HepG2 (cell line): ENCODE data around the gene CMC1. TPM values are rescaled to one million over a fixed set of nuclear protein-coding genes. Genes with fewer than 3 reads are reported as not detected.

ENCODE experiments used
- ARID4A ChIP-seq: sonication (generic); formaldehyde crosslinking; IDR thresholded peaks from 2 replicates; pipeline ENCODE4 v1.5.0; 2020; ENCODE audit warnings: mild to moderate bottlenecking, missing genetic modification reagents, borderline replicate concordance
- ELK4 ChIP-seq: sonication (generic); formaldehyde crosslinking; IDR thresholded peaks from 2 replicates; pipeline ENCODE4 v1.9.0; 2021; ENCODE audit warnings: missing genetic modification reagents, borderline replicate concordance
- FOXC1 ChIP-seq: sonication (generic); formaldehyde crosslinking; IDR thresholded peaks from 2 replicates; pipeline ENCODE4 v1.8.0; 2022; ENCODE audit warnings: mild to moderate bottlenecking, missing genetic modification reagents, borderline replicate concordance
- FOXJ3 ChIP-seq: sonication (generic); formaldehyde crosslinking; IDR thresholded peaks from 2 replicates; pipeline ENCODE4 v1.4.0; 2020; ENCODE audit warnings: missing genetic modification reagents, mild to moderate bottlenecking, borderline replicate concordance
- GATAD2A ChIP-seq: IDR thresholded peaks from 2 replicates; pipeline ENCODE4 v1.6.1; 2016
- GFI1 ChIP-seq: sonication (generic); formaldehyde crosslinking; IDR thresholded peaks from 2 replicates; pipeline ENCODE4 v1.5.0; 2020; ENCODE audit warnings: missing genetic modification reagents, mild to moderate bottlenecking, borderline replicate concordance
- GRHL1 ChIP-seq: sonication (generic); formaldehyde crosslinking; conservative IDR thresholded peaks from 2 replicates; pipeline ENCODE4 v1.8.0; 2022; ENCODE audit warnings: missing genetic modification reagents
- IKZF5 ChIP-seq: IDR thresholded peaks from 2 replicates; pipeline ENCODE4 v1.6.1; 2018; ENCODE audit warnings: missing genetic modification reagents, mild to moderate bottlenecking, missing compliant biosample characterization
- LCORL ChIP-seq, 2 experiments: fragments of 450-650 bp in 1 of 2; sonication (generic) in 1 of 2; formaldehyde crosslinking in 1 of 2; IDR thresholded peaks; 2 replicates each; pipeline versions ENCODE4 v1.5.0 to v1.6.1; 2017 to 2020; ENCODE audit warnings: antibody characterized with exemption in 1 of 2, missing genetic modification reagents in 1 of 2
- MED13 ChIP-seq: sonication (generic); formaldehyde crosslinking; IDR thresholded peaks from 2 replicates; pipeline ENCODE4 v1.5.0; 2020; ENCODE audit warnings: missing genetic modification reagents
- MIER3 ChIP-seq: IDR thresholded peaks from 2 replicates; pipeline ENCODE4 v1.6.1; 2016; ENCODE audit warnings: missing compliant biosample characterization, borderline replicate concordance
- PHF21A ChIP-seq: sonication (generic); formaldehyde crosslinking; IDR thresholded peaks from 2 replicates; pipeline ENCODE4 v1.5.0; 2020; ENCODE audit warnings: mild to moderate bottlenecking, missing genetic modification reagents
- SAFB2 ChIP-seq: sonication (generic); formaldehyde crosslinking; IDR thresholded peaks from 2 replicates; pipeline ENCODE4 v1.5.1; 2020; ENCODE audit warnings: missing genetic modification reagents, low read depth, mild to moderate bottlenecking, borderline replicate concordance
- SALL1 ChIP-seq: sonication (generic); formaldehyde crosslinking; IDR thresholded peaks from 2 replicates; pipeline ENCODE4 v1.8.0; 2022; ENCODE audit warnings: mild to moderate bottlenecking, missing genetic modification reagents
- ZFP82 ChIP-seq: sonication (generic); formaldehyde crosslinking; IDR thresholded peaks from 2 replicates; pipeline ENCODE4 v1.5.1; 2020; ENCODE audit warnings: mild to moderate bottlenecking, missing genetic modification reagents, borderline replicate concordance
- ZMYM4 ChIP-seq: sonication (generic); formaldehyde crosslinking; IDR thresholded peaks from 2 replicates; pipeline ENCODE4 v1.8.1; 2023; ENCODE audit warnings: mild to moderate bottlenecking, missing genetic modification reagents
- ZNF432 ChIP-seq: sonication (generic); formaldehyde crosslinking; IDR thresholded peaks from 2 replicates; pipeline ENCODE4 v1.5.0; 2020; ENCODE audit warnings: missing genetic modification reagents, mild to moderate bottlenecking, borderline replicate concordance
- ZNF883 ChIP-seq: sonication (generic); formaldehyde crosslinking; IDR thresholded peaks from 2 replicates; pipeline ENCODE4 v1.5.1; 2020; ENCODE audit warnings: mild to moderate bottlenecking, missing genetic modification reagents; ENCODE audit errors: not compliant biosample characterization
- polyA plus RNA-seq, 8 experiments: library from polyadenylated mRNA; depleted of rRNA in 3 of 8; stranded (reverse) in 7 of 8; unstranded in 1 of 8; fragments of >200 nt; fragmentation: Illumina TruSeq in 4 of 8; extraction: Trizol in 4 of 8; gene quantifications; 2 replicates each; pipeline versions ENCODE4 v1.2.1 to v1.2.3, GENCODE V29; 2011 to 2016; ENCODE audit warnings: low read depth in 4 of 8, missing spikeins in 1 of 8, mixed read lengths in 1 of 8; ENCODE audit not compliant: insufficient read depth in 1 of 8
- total RNA-seq, 5 experiments: library from RNA; depleted of rRNA; stranded (reverse); fragments of >200 nt; fragmentation: Illumina TruSeq; extraction: Trizol; gene quantifications; 2 replicates each; pipeline ENCODE4 v1.2.3, GENCODE V29; 2016; ENCODE audit warnings: low read depth in 1 of 5

The CMC1 gene
- total and polyA plus RNA-seq, 2 of the 13 experiments (the other 11 are each of a cell fraction or from before 2014, with no cell fraction given), result 22.1 to 29.5 TPM

- TF ChIP-seq ZNF432 (no peak), ZMYM4 (CRISPR knock-in tag) (peak; percentile 85; the same call in 1 of the 2 replicates), SAFB2 (peak; percentile 87), IKZF5 (CRISPR knock-in tag) (no peak; the same call in 1 of the 2 replicates), FOXJ3 (CRISPR knock-in tag) (peak; percentile 79; the same call in 1 of the 2 replicates), MED13 (0 out of 2 replicates have a peak, but pooled peaks have one; percentile 23), SALL1 (CRISPR knock-in tag) (peak; percentile 88), GATAD2A (peak; percentile 53; the same call in 1 of the 2 replicates), LCORL (IDR thresholded peaks at IDR 0.05) (no peak), LCORL (CRISPR knock-in tag; IDR thresholded peaks at IDR 0.05) (peak; percentile 49; the same call in 1 of the 2 replicates), ELK4 (CRISPR knock-in tag) (peak; percentile 63; the same call in 1 of the 2 replicates), ARID4A (peak; percentile 90; the same call in 1 of the 2 replicates), GFI1 (CRISPR knock-in tag) (0 out of 2 replicates have a peak, but pooled peaks have one; percentile 36), FOXC1 (CRISPR knock-in tag) (peak; percentile 45; the same call in 1 of the 2 replicates), GRHL1 (no peak), PHF21A (CRISPR knock-in tag) (peak; percentile 71; the same call in 1 of the 2 replicates), ZFP82 (CRISPR knock-in tag) (peak; percentile 50; the same call in 1 of the 2 replicates), MIER3 (peak; percentile 41; the same call in 1 of the 2 replicates), ZNF883 (CRISPR knock-in tag) (peak; percentile 61)
These were observed 107.4 kb downstream of the CMC1 start, which contains the start of the genes AZI2 and ZCWPW2 (continued) for GRCh38 chr3:28348629-28349468.
